Fibroblast of lung (primary cell): Measurements from ENCODE around the gene SDS. TPM values are rescaled to one million over a fixed set of nuclear protein-coding genes. Genes with fewer than 3 reads are reported as not detected.

Source experiments
- DNase-seq, 2 donors: peaks; one replicate each; pipeline versions ENCODE4 v3.0.0 to v3.0.0-alpha.2; 2010; ENCODE audit warnings: low read depth in 2 of 2
- H2AFZ ChIP-seq: 2 replicates; pipeline ENCODE4 v1.5.1; 2012; ENCODE audit warnings: low read length, control low read depth, inconsistent platforms
- H3K27ac ChIP-seq: 2 replicates; pipeline ENCODE4 v1.5.1; 2011; ENCODE audit warnings: low read length, control low read depth; ENCODE audit not compliant: insufficient read depth
- H3K27me3 ChIP-seq: 2 replicates; pipeline ENCODE4 v1.5.1; 2011; ENCODE audit warnings: mild to moderate bottlenecking, low read length; ENCODE audit not compliant: control insufficient read depth, insufficient read depth
- H3K36me3 ChIP-seq: 2 replicates; pipeline ENCODE4 v1.5.1; 2011; ENCODE audit warnings: low read length; ENCODE audit not compliant: control insufficient read depth, insufficient read depth
- H3K4me1 ChIP-seq: 2 replicates; pipeline ENCODE4 v1.5.1; 2011; ENCODE audit warnings: low read length; ENCODE audit not compliant: control insufficient read depth, insufficient read depth; ENCODE audit errors: extremely low read depth
- H3K4me2 ChIP-seq: 2 replicates; pipeline ENCODE4 v1.5.1; 2011; ENCODE audit warnings: low read length, control low read depth; ENCODE audit not compliant: insufficient read depth; ENCODE audit errors: extremely low read depth
- H3K4me3 ChIP-seq, 4 experiments: fragments of 200-600 bp in 1 of 4; sonication (generic) in 1 of 4; replicated peaks in 1 of 4; 2 replicates each; pipeline ENCODE4 v1.5.1; 2011 to 2016; ENCODE audit warnings: low read length in 4 of 4, low read depth in 3 of 4, mild to moderate bottlenecking in 3 of 4, control low read depth in 2 of 4, inconsistent platforms in 1 of 4, mixed read lengths in 1 of 4; ENCODE audit not compliant: insufficient read depth in 1 of 4; ENCODE audit errors: control extremely low read depth in 1 of 4
- H3K79me2 ChIP-seq: 2 replicates; pipeline ENCODE4 v1.5.1; 2012; ENCODE audit warnings: mild to moderate bottlenecking, low read length, inconsistent platforms; ENCODE audit not compliant: control insufficient read depth, insufficient read depth
- H3K9ac ChIP-seq: 2 replicates; pipeline ENCODE4 v1.5.1; 2011; ENCODE audit warnings: mild to moderate bottlenecking, low read length, control low read depth; ENCODE audit not compliant: insufficient read depth
- H3K9me3 ChIP-seq: 2 replicates; pipeline ENCODE4 v1.5.1; 2012; ENCODE audit warnings: low read depth, low read length; ENCODE audit not compliant: control insufficient read depth, insufficient read depth
- H4K20me1 ChIP-seq: 2 replicates; pipeline ENCODE4 v1.5.1; 2011; ENCODE audit warnings: low read length; ENCODE audit not compliant: control insufficient read depth, insufficient read depth; ENCODE audit errors: extremely low read depth
- CTCF ChIP-seq, 2 donors: IDR thresholded peaks in 1 of 2; conservative IDR thresholded peaks in 1 of 2; 1 replicate in 1 of 2; 2 replicates in 1 of 2; pipeline ENCODE4 v1.5.1; 2011 to 2012; ENCODE audit warnings: low read length in 2 of 2, control low read depth in 1 of 2, inconsistent platforms in 1 of 2, low read depth in 1 of 2, mild to moderate bottlenecking in 1 of 2
- EZH2 ChIP-seq: IDR thresholded peaks from 2 replicates; pipeline ENCODE4 v1.5.1; 2012; ENCODE audit warnings: low read length, control low read depth, mild to moderate bottlenecking; ENCODE audit errors: missing control alignments
- polyA plus RNA-seq, 2 donors: library from polyadenylated mRNA; depleted of rRNA in 1 of 2; stranded (reverse) in 1 of 2; unstranded in 1 of 2; fragments of >200 nt; gene quantifications; 2 replicates each; pipeline ENCODE4 v1.2.1, GENCODE V29; 2011 to 2012; ENCODE audit warnings: missing spikeins in 1 of 2
- total RNA-seq: library from RNA; depleted of rRNA; stranded (reverse); fragments of >200 nt; gene quantifications from 2 replicates; pipeline ENCODE4 v1.2.1, GENCODE V29; 2014

The SDS gene
- total and polyA plus RNA-seq, 2 donors (not counting 1 experiment from before 2014, with no cell fraction given): not detected

GRCh38 chr12:113422030-113422885, 18.6 kb upstream of the SDS start, which contains the start of gene SDSL:
Gene SDSL (plus strand): TSS chr12:113422380. CDS start chr12:113427983, 5,603 bp downstream.
- Histone ChIP-seq H3K4me2 (peak within 1 kb of the TSS; percentile 96), H3K9me3 (no peaks in the 10 kb centered on the region), H4K20me1 (no peaks in the 10 kb centered on the region), H2AFZ (peak within 1 kb of the TSS; percentile 88), H3K27me3 (no peaks in the 10 kb centered on the region), H3K36me3 (no peaks in the 10 kb centered on the region), H3K4me1 (no peaks in the 10 kb centered on the region), H3K27ac (peak within 1 kb of the TSS; percentile 58), H3K79me2 (peaks cover 2% of the 10 kb centered on the region), H3K9ac (peak within 1 kb of the TSS; percentile 80), H3K4me3 (peak within 1 kb of the TSS; percentile 41 to 81 (median 60))
- TF ChIP-seq EZH2 (no peak), CTCF (conservative IDR thresholded peaks at IDR 0.05 in 1 of 2, IDR thresholded peaks at IDR 0.05 in 1 of 2; ENCODE audit: low read depth in 1 of 2, low read length in 2 of 2) (no peak)
- DNase-seq: peak; percentile 84 to 88

- Histone ChIP-seq H3K4me1 (no peaks in the 10 kb centered on the region), H3K9ac (no peak overlapping the region), H3K79me2 (peaks cover 2% of the 10 kb centered on the region), H3K4me2 (no peak overlapping the region), H3K9me3 (no peaks in the 10 kb centered on the region), H3K27ac (no peak overlapping the region), H3K4me3 (no peak overlapping the region), H4K20me1 (no peaks in the 10 kb centered on the region), H2AFZ (no peak overlapping the region), H3K27me3 (no peaks in the 10 kb centered on the region), H3K36me3 (no peaks in the 10 kb centered on the region)
- no peak for DNase-seq
- no peak for TF ChIP-seq EZH2
- TF ChIP-seq CTCF (conservative IDR thresholded peaks at IDR 0.05 in 1 of 2, IDR thresholded peaks at IDR 0.05 in 1 of 2; ENCODE audit: low read depth in 1 of 2, low read length in 2 of 2): no peak
These were observed 17.4 kb upstream of the SDS start for GRCh38 chr12:113420996-113421595.

GRCh38 chr12:113418213-113418879, 14.7 kb upstream of the SDS start:
- Histone ChIP-seq H3K36me3 (no peaks in the 10 kb centered on the region), H2AFZ (no peak overlapping the region), H3K4me1 (no peaks in the 10 kb centered on the region), H3K9ac (no peak overlapping the region), H3K4me2 (no peak overlapping the region), H3K79me2 (peaks cover 2% of the 10 kb centered on the region), H3K27me3 (no peaks in the 10 kb centered on the region), H3K9me3 (no peaks in the 10 kb centered on the region), H3K27ac (no peak overlapping the region), H4K20me1 (no peaks in the 10 kb centered on the region), H3K4me3 (no peak overlapping the region)
- no peak for TF ChIP-seq EZH2
- TF ChIP-seq CTCF (conservative IDR thresholded peaks at IDR 0.05 in 1 of 2, IDR thresholded peaks at IDR 0.05 in 1 of 2; ENCODE audit: low read depth in 1 of 2, low read length in 2 of 2): no peak
- peak in 1 of 2 donors; percentile 62 for DNase-seq
